Measurements from ENCODE around the gene NMU. TPM values are rescaled to one million over a fixed set of nuclear protein-coding genes. Genes with fewer than 3 reads are reported as not detected.

The NMU gene
- total and polyA plus RNA-seq, 7 donors, result 1.7 to 2.5 TPM; not detected in 5

DNA sequence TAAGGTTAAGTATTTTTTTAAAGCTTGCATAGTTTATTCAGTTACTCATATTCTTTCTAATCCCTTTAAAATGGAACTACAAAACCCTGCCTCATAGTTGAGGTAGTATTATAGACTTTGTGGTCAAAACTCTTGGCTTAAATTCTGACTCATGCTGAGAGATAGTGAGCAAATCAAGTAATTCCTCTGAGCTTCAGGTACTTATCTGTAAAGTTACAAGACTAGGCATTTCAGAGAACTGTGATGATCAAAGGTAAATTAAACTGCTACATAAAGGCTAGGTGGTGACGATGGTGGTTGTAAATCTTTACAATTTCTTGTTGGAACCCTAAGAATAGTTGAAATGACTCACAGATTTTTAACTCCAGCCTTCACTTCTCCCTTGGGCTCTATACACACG lies 86.2 kb downstream of the NMU start:
- Histone ChIP-seq H3K36me3 (no peaks in the 10 kb centered on the region), H3K27me3 (no peaks in the 10 kb centered on the region), H3K4me3 (no peak overlapping the region), H3K27ac (no peak overlapping the region), H3K4me1 (peaks cover 3 to 28% (median 13%) of the 10 kb centered on the region in 4 donors), H3K9me3 (no peaks in the 10 kb centered on the region)
- WGBS, 2 donors, result 19 to 50% methylated on average over 2 of the region's 2 CpGs
- intact Hi-C loops (cut with DNase I), result loop anchor here (5.0 to 10.0 kb wide), 3 partner anchors 105 to 397 kb away; partner anchors contain the start of genes CEP135 and EXOC1
- TF ChIP-seq, protein P1, sequence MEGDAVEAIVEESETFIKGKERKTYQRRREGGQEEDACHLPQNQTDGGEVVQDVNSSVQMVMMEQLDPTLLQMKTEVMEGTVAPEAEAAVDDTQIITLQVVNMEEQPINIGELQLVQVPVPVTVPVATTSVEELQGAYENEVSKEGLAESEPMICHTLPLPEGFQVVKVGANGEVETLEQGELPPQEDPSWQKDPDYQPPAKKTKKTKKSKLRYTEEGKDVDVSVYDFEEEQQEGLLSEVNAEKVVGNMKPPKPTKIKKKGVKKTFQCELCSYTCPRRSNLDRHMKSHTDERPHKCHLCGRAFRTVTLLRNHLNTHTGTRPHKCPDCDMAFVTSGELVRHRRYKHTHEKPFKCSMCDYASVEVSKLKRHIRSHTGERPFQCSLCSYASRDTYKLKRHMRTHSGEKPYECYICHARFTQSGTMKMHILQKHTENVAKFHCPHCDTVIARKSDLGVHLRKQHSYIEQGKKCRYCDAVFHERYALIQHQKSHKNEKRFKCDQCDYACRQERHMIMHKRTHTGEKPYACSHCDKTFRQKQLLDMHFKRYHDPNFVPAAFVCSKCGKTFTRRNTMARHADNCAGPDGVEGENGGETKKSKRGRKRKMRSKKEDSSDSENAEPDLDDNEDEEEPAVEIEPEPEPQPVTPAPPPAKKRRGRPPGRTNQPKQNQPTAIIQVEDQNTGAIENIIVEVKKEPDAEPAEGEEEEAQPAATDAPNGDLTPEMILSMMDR (IDR thresholded peaks at IDR 0.05), result no peak
- TF ChIP-seq POLR2A (IDR thresholded peaks at IDR 0.05), result no peak
- TF ChIP-seq POLR2AphosphoS5 (IDR thresholded peaks at IDR 0.05), result no peak
- no peak for TF ChIP-seq EP300 (IDR thresholded peaks at IDR 0.05)
- no peak for DNase-seq

DNA sequence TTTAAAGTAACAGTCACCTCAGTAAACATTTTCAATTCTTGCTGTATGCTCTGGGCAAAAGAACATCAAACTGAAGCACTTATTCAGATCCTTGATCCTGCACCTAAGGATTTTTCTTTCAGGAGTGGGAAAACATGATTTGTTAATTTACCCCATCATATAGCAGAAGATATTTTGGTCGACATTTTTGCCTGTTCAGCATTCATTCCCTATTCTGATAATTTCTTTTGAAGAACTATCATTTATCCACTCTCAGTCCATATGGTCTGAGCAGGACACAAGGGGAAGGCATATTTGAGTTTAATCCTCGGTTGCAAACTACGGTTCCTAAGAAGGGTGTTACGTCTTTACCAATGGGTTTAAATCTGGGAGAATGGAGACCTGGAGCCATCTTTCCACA lies 88.2 kb downstream of the NMU start:
- WGBS, 2 donors, result 75 to 86% methylated on average over 4 of the region's 4 CpGs
- intact Hi-C loops (cut with DNase I), result loop anchor here (2.0 to 5.0 kb wide), 3 partner anchors 201 to 399 kb away; partner anchors contain the start of genes CEP135, EXOC1 and SRD5A3
- peak overlapping the region; percentile 61 to 98 (median 86) for H3K4me3 ChIP-seq
- H3K9me3 ChIP-seq, result no peaks in the 10 kb centered on the region
- no peaks in the 10 kb centered on the region for H3K27me3 ChIP-seq
- H3K4me1 ChIP-seq, result peaks cover 3 to 26% (median 10%) of the 10 kb centered on the region in 4 donors
- no peak for TF ChIP-seq EP300 (IDR thresholded peaks at IDR 0.05)
- TF ChIP-seq, protein P1 (IDR thresholded peaks at IDR 0.05), result no peak
- no peak for TF ChIP-seq POLR2AphosphoS5 (IDR thresholded peaks at IDR 0.05)
- TF ChIP-seq POLR2A (IDR thresholded peaks at IDR 0.05), result no peak
- peak overlapping the region; percentile 91 to 99 (median 98) for H3K27ac ChIP-seq
- no peak for DNase-seq
- H3K36me3 ChIP-seq, result no peaks in the 10 kb centered on the region

DNA sequence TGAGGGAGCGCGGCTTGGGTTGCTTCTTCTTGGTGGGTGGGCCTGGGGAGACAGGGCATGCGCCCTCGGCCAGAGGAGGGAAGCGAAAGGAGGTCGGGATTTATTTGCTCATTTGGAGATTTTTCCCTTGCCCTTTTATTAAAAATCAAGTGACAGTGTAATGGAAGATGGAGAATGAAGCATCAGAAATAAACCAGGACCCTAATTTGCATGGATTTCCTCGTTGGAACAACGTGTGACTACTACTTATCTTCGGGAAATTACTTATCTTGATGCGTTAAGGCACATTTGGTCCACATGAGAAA lies 88.7 kb downstream of the NMU start:
- TF ChIP-seq POLR2AphosphoS5 (IDR thresholded peaks at IDR 0.05), result peak in 1 of 4 donors; percentile 22
- no peak for TF ChIP-seq POLR2A (IDR thresholded peaks at IDR 0.05)
- intact Hi-C loops (cut with DNase I), result loop anchor here (2.0 to 5.0 kb wide), 3 partner anchors 201 to 400 kb away; partner anchors contain the start of genes CEP135, EXOC1 and SRD5A3
- Histone ChIP-seq H3K9me3 (no peaks in the 10 kb centered on the region), H3K27ac (peak overlapping the region; percentile 91 to 99 (median 98)), H3K4me3 (peak overlapping the region; percentile 61 to 98 (median 86)), H3K36me3 (no peaks in the 10 kb centered on the region), H3K27me3 (no peaks in the 10 kb centered on the region), H3K4me1 (peaks cover 3 to 24% (median 10%) of the 10 kb centered on the region in 4 donors)
- DNase-seq, result peak; percentile 76
- WGBS, 2 donors, result 1 to 5% methylated on average over 10 of the region's 10 CpGs

DNA sequence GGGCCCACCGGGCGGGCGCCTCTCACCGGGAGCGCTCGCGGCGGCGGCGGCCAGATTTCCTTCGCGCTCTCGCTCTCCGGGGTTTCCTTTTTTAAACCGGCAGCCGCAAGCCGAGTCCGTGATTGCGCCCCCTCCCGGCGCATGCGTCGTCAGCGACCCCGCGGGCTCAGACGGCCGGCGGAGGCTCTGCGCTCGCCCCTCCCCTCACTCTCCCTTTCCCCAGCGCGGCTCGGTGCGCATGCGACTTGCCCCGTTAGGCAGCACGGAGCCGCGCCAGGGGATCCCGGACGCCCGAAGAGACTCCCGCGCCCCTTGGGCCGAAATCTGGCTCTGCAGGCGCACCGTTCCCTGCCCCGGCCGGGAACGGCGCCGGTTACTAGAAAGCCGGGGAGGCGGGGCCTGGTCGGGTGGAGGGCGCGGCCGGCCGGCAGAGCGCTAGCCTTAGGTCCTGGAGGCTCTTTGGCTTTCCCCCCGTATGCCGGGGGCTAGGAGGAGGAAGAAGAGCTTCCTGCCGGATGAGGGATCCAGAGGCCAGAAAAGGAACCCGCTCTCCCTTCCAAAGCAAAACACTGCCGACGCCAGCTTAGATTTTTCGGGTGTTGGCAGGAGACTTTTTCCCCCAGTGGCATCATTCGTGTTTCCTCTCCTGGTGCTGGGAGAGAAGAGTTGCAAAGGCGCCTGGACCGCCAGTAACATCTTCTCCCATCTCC lies 89.2 kb downstream of the NMU start, which contains the start of gene CLOCK:
Gene CLOCK (minus strand): TSS at position 154 of the 710 bp plus-strand sequence. CDS start 64,124 bp downstream, outside the sequence.
- WGBS, 2 donors, result 0% methylated on average over 71 of the region's 71 CpGs

DNA sequence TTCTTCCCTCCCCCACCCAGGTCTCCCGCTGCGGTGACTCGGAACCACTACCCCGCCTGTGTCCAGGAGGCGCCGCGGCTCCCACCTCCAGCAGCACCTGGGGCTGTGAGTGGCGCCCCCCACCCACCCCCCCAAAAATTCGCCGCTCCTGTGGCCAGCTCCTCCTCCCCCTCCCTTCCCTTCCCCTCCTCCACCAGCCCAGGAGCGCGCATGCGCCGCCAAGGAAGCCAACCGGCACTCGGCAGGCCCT lies 89.7 kb downstream of the NMU start:
- H3K4me3 ChIP-seq, result peak overlapping the region; percentile 61 to 98 (median 86)
- H3K27me3 ChIP-seq, result no peaks in the 10 kb centered on the region
- peak overlapping the region; percentile 91 to 99 (median 98) for H3K27ac ChIP-seq
- intact Hi-C loops (cut with DNase I), result loop anchor here (1.0 to 5.0 kb wide), 4 partner anchors 150 to 401 kb away; partner anchors contain the start of genes CEP135, EXOC1 and SRD5A3
- peak; percentile 92 for DNase-seq
- TF ChIP-seq, protein P1 (IDR thresholded peaks at IDR 0.05), result no peak
- TF ChIP-seq EP300 (IDR thresholded peaks at IDR 0.05) (no peak), POLR2A (IDR thresholded peaks at IDR 0.05) (no peak), POLR2AphosphoS5 (IDR thresholded peaks at IDR 0.05) (no peak)
- H3K36me3 ChIP-seq, result no peaks in the 10 kb centered on the region
- no peaks in the 10 kb centered on the region for H3K9me3 ChIP-seq
- 0 to 1% methylated on average over 16 of the region's 16 CpGs for WGBS, 2 donors
- peaks cover 3 to 24% (median 10%) of the 10 kb centered on the region in 4 donors for H3K4me1 ChIP-seq

More for the DNA sequence above, 89.2 kb downstream of the NMU start, which contains the start of gene CLOCK:
- no peaks in the 10 kb centered on the region for H3K9me3 ChIP-seq
- peak within 1 kb of the TSS; percentile 61 to 98 (median 86) for H3K4me3 ChIP-seq
- H3K36me3 ChIP-seq, result no peaks in the 10 kb centered on the region
- H3K4me1 ChIP-seq, result peaks cover 3 to 24% (median 10%) of the 10 kb centered on the region in 4 donors
- no peaks in the 10 kb centered on the region for H3K27me3 ChIP-seq
- peak; percentile 56 to 84 (median 76) for TF ChIP-seq POLR2AphosphoS5 (IDR thresholded peaks at IDR 0.05)
- TF ChIP-seq EP300 (IDR thresholded peaks at IDR 0.05), result no peak
- TF ChIP-seq POLR2A (IDR thresholded peaks at IDR 0.05), result peak; percentile 51 to 63
- TF ChIP-seq, protein P1 (IDR thresholded peaks at IDR 0.05), result peak; percentile 22 to 58 (median 46)
- intact Hi-C loops (cut with DNase I), result loop anchor here (1.0 to 5.0 kb wide), 4 partner anchors 151 to 400 kb away; partner anchors contain the start of genes CEP135, EXOC1 and SRD5A3
- peak; percentile 92 for DNase-seq
- H3K27ac ChIP-seq, result peak within 1 kb of the TSS; percentile 91 to 99 (median 98)

Data from sigmoid colon (tissue), 7 donors.